ENCODE data around the gene CES2.
A peak's percentile ranks its signal among the peaks of the same experiment; 100 is the strongest.

DNA sequence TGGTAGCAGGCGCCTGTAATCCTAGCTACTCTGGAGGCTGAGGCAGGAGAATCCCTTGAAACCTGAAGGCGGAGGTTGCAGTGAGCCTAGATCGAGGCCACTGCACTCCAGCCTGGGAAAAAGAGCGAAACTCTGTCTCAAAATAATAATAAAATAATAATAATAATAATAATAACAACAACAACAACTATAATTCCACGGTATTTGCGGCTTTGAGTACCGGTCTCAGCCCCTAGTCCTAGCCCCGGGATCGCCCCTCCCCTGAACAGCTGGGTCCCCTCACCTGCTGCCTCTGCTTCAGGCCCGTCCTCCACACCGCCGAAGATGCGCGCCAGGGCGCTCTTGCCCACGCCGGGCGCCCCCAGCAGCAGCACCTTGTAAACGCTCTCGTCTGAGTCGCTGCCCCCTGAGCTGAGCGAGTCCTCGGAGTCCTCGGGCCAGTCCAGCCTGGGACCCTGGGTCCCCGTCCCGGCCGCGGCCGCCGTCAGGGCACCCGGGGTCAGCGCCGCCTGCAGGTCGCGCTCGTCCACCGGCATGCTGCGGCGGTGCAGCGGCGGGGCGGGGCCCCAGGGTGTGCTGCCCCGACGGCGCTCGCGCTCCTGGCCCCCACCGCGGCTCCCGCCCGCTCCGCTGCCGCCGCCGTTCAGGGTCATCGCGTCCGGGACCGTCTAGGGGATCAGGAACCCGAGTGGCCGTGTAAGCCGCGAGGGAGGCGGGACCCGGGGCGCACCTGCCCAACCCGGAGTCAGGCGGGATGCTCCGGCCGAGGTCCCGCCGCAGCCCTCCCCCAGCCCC lies 10.6 kb upstream of the CES2 start:
- TF ChIP-seq POLR2A (IDR thresholded peaks at IDR 0.05) (no peak), POLR2AphosphoS5 (IDR thresholded peaks at IDR 0.05) (no peak)
- TF ChIP-seq, protein P1, sequence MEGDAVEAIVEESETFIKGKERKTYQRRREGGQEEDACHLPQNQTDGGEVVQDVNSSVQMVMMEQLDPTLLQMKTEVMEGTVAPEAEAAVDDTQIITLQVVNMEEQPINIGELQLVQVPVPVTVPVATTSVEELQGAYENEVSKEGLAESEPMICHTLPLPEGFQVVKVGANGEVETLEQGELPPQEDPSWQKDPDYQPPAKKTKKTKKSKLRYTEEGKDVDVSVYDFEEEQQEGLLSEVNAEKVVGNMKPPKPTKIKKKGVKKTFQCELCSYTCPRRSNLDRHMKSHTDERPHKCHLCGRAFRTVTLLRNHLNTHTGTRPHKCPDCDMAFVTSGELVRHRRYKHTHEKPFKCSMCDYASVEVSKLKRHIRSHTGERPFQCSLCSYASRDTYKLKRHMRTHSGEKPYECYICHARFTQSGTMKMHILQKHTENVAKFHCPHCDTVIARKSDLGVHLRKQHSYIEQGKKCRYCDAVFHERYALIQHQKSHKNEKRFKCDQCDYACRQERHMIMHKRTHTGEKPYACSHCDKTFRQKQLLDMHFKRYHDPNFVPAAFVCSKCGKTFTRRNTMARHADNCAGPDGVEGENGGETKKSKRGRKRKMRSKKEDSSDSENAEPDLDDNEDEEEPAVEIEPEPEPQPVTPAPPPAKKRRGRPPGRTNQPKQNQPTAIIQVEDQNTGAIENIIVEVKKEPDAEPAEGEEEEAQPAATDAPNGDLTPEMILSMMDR (IDR thresholded peaks at IDR 0.05) = peak in 1 of 3 donors; percentile 37
